Neuronal stem cell (in vitro differentiated cells): ENCODE measurements around the gene SPX.

Source experiments
- DNase-seq: peaks from one replicate; pipeline ENCODE4 v3.0.0-alpha.2; 2013; ENCODE audit warnings: low spot score
- H2AFZ ChIP-seq: one replicate; pipeline ENCODE4 v1.6.1; 2013; ENCODE audit warnings: mild to moderate bottlenecking, low read length, inconsistent platforms
- H2AK5ac ChIP-seq: 2 replicates; pipeline ENCODE4 v1.6.1; 2013; ENCODE audit warnings: low read depth, mild to moderate bottlenecking, inconsistent platforms, low read length, moderate library complexity, mixed read lengths
- H2BK120ac ChIP-seq: 2 replicates; pipeline ENCODE4 v1.6.1; 2013; ENCODE audit warnings: low read depth, mild to moderate bottlenecking, inconsistent platforms, low read length, moderate library complexity, mixed read lengths
- H2BK12ac ChIP-seq: one replicate; pipeline ENCODE4 v1.6.1; 2013; ENCODE audit warnings: low read length, inconsistent platforms
- H2BK15ac ChIP-seq: 2 replicates; pipeline ENCODE4 v1.6.1; 2013; ENCODE audit warnings: mild to moderate bottlenecking, low read length, inconsistent platforms, mixed read lengths
- H2BK5ac ChIP-seq: one replicate; pipeline ENCODE4 v1.6.1; 2013; ENCODE audit warnings: inconsistent platforms, mild to moderate bottlenecking, low read length, moderate library complexity
- H3K14ac ChIP-seq: one replicate; pipeline ENCODE4 v1.6.1; 2013; ENCODE audit warnings: low read length, inconsistent platforms
- H3K18ac ChIP-seq: 2 replicates; pipeline ENCODE4 v1.6.1; 2013; ENCODE audit warnings: low read length, inconsistent platforms
- H3K23ac ChIP-seq: 2 replicates; pipeline ENCODE4 v1.6.1; 2013; ENCODE audit warnings: low read depth, mild to moderate bottlenecking, mixed read lengths, low read length, inconsistent platforms; ENCODE audit not compliant: poor library complexity
- H3K27ac ChIP-seq: replicated peaks from 3 replicates; pipeline ENCODE4 v1.5.1; 2013; ENCODE audit warnings: low read length, inconsistent platforms
- H3K27me3 ChIP-seq, 3 experiments: 2 replicates each; pipeline ENCODE4 v1.6.1; 2013; ENCODE audit warnings: low read length in 3 of 3, mild to moderate bottlenecking in 2 of 3, inconsistent platforms in 1 of 3, low read depth in 1 of 3, mixed read lengths in 1 of 3, moderate library complexity in 1 of 3; ENCODE audit not compliant: control insufficient read depth in 3 of 3, insufficient read depth in 3 of 3
- H3K36me3 ChIP-seq, 2 donors: replicated peaks in 1 of 2; 2 replicates each; pipeline ENCODE4 v1.6.1; 2013; ENCODE audit warnings: low read length in 2 of 2; ENCODE audit not compliant: control insufficient read depth in 2 of 2, insufficient read depth in 2 of 2
- H3K4ac ChIP-seq: 2 replicates; pipeline ENCODE4 v1.6.1; 2013; ENCODE audit warnings: inconsistent platforms, mild to moderate bottlenecking, low read length, moderate library complexity
- H3K4me1 ChIP-seq, 2 donors: 1 replicate in 1 of 2; 2 replicates in 1 of 2; pipeline ENCODE4 v1.6.1; 2013; ENCODE audit warnings: low read length in 2 of 2, low read depth in 1 of 2; ENCODE audit not compliant: control insufficient read depth in 2 of 2, insufficient read depth in 1 of 2
- H3K4me2 ChIP-seq: one replicate; pipeline ENCODE4 v1.6.1; 2013; ENCODE audit warnings: mild to moderate bottlenecking, low read length, inconsistent platforms; ENCODE audit not compliant: insufficient read depth, poor library complexity, severe bottlenecking
- H3K4me3 ChIP-seq, 2 donors: 2 replicates each; pipeline ENCODE4 v1.5.1; 2013; ENCODE audit warnings: low read length in 2 of 2, mild to moderate bottlenecking in 2 of 2, inconsistent platforms in 1 of 2, moderate library complexity in 1 of 2
- H3K79me1 ChIP-seq: one replicate; pipeline ENCODE4 v1.6.1; 2013; ENCODE audit warnings: low read depth, mild to moderate bottlenecking, inconsistent platforms, low read length, moderate library complexity
- H3K9ac ChIP-seq: one replicate; pipeline ENCODE4 v1.6.1; 2013; ENCODE audit warnings: mild to moderate bottlenecking, low read depth, low read length, inconsistent platforms; ENCODE audit not compliant: poor library complexity
- H3K9me3 ChIP-seq, 2 donors: replicated peaks in 1 of 2; 2 replicates each; pipeline versions ENCODE3 to v1.6.1; 2013; ENCODE audit warnings: low read length in 2 of 2, mild to moderate bottlenecking in 2 of 2, inconsistent platforms in 1 of 2, low read depth in 1 of 2, mixed read lengths in 1 of 2, moderate library complexity in 1 of 2; ENCODE audit not compliant: control insufficient read depth in 2 of 2, insufficient read depth in 1 of 2
- H4K8ac ChIP-seq: one replicate; pipeline ENCODE4 v1.6.1; 2013; ENCODE audit warnings: low read depth, mild to moderate bottlenecking, inconsistent platforms, low read length, moderate library complexity
- H4K91ac ChIP-seq: one replicate; pipeline ENCODE4 v1.6.1; 2013; ENCODE audit warnings: low read length, low read depth, mild to moderate bottlenecking, inconsistent platforms; ENCODE audit not compliant: poor library complexity
- WGBS, 2 donors: extraction: QIAGEN DNeasy Blood & Tissue Kit; methylation state at CpG; one replicate each; pipeline ENCODE4 v1.1.7; 2013; ENCODE audit warnings: missing lambda C conversion rate in 2 of 2, mixed read lengths in 1 of 2; ENCODE audit not compliant: insufficient read length in 2 of 2, insufficient replicate concordance in 1 of 2; ENCODE audit errors: extremely low coverage in 2 of 2; 5-methylcytosine and 5-hydroxymethylcytosine counted together

Gene SPX

GRCh38 chr12:21558100-21558679, 32.1 kb downstream of the SPX start:
- H3K18ac ChIP-seq = no peak overlapping the region
- H3K23ac ChIP-seq = no peak overlapping the region
- H4K91ac ChIP-seq = no peak overlapping the region
- WGBS, 2 donors = no CpG with 5 or more reads among the region's 9 CpGs
- no peak overlapping the region for H3K4me3 ChIP-seq
- no peak overlapping the region for H4K8ac ChIP-seq
- H3K14ac ChIP-seq = no peak overlapping the region
- no peak overlapping the region for H3K27ac ChIP-seq
- no peak overlapping the region for H2AFZ ChIP-seq
- no peaks in the 10 kb centered on the region for H3K9me3 ChIP-seq
- H2BK120ac ChIP-seq = no peak overlapping the region
- no peak for DNase-seq
- no peak overlapping the region for H3K9ac ChIP-seq
- no peak overlapping the region for H2BK5ac ChIP-seq
- H3K36me3 ChIP-seq = no peaks in the 10 kb centered on the region
- H3K27me3 ChIP-seq = no peaks in the 10 kb centered on the region
- no peak overlapping the region for H3K4ac ChIP-seq
- H3K79me1 ChIP-seq = no peaks in the 10 kb centered on the region
- H2AK5ac ChIP-seq = no peak overlapping the region
- no peak overlapping the region for H2BK15ac ChIP-seq
- H2BK12ac ChIP-seq = no peak overlapping the region
- H3K4me2 ChIP-seq = no peak overlapping the region
- no peaks in the 10 kb centered on the region for H3K4me1 ChIP-seq

- Histone ChIP-seq H3K4me3 (no peak overlapping the region), H4K91ac (no peak overlapping the region), H3K23ac (no peak overlapping the region), H2BK15ac (no peak overlapping the region), H2BK12ac (no peak overlapping the region), H2BK5ac (no peak overlapping the region), H3K4me2 (no peak overlapping the region), H3K36me3 (no peaks in the 10 kb centered on the region), H4K8ac (no peak overlapping the region), H3K18ac (no peak overlapping the region), H3K14ac (no peak overlapping the region), H2BK120ac (no peak overlapping the region), H3K27ac (no peak overlapping the region), H3K79me1 (no peaks in the 10 kb centered on the region), H3K4me1 (no peaks in the 10 kb centered on the region), H3K9me3 (no peaks in the 10 kb centered on the region), H2AFZ (no peak overlapping the region), H3K4ac (no peak overlapping the region), H3K27me3 (no peaks in the 10 kb centered on the region), H2AK5ac (no peak overlapping the region), H3K9ac (no peak overlapping the region)
- no peak for DNase-seq
- no CpG with 5 or more reads among the region's 7 CpGs for WGBS, 2 donors
Measured at GRCh38 chr12:21559855-21560569, 33.9 kb downstream of the SPX start.

- Histone ChIP-seq H3K9ac (no peak overlapping the region), H4K8ac (no peak overlapping the region), H3K4me2 (no peak overlapping the region), H3K23ac (no peak overlapping the region), H3K4ac (no peak overlapping the region), H3K9me3 (no peaks in the 10 kb centered on the region), H2BK15ac (no peak overlapping the region), H3K27ac (no peak overlapping the region), H3K79me1 (no peaks in the 10 kb centered on the region), H3K14ac (no peak overlapping the region), H3K4me3 (no peak overlapping the region), H2BK5ac (no peak overlapping the region), H3K18ac (no peak overlapping the region), H4K91ac (no peak overlapping the region), H2AK5ac (no peak overlapping the region), H3K27me3 (no peaks in the 10 kb centered on the region), H3K36me3 (no peaks in the 10 kb centered on the region), H2BK120ac (no peak overlapping the region), H3K4me1 (no peaks in the 10 kb centered on the region), H2BK12ac (no peak overlapping the region), H2AFZ (no peak overlapping the region)
- no CpG with 5 or more reads among the region's 2 CpGs for WGBS, 2 donors
- DNase-seq = no peak
Measured at GRCh38 chr12:21561158-21561557, 35.1 kb downstream of the SPX start.

GRCh38 chr12:21562859-21563258, 36.8 kb downstream of the SPX start:
- no peak overlapping the region for H3K9ac ChIP-seq
- H4K91ac ChIP-seq = no peak overlapping the region
- no peak overlapping the region for H3K27ac ChIP-seq

More at GRCh38 chr12:21562859-21563258, 36.8 kb downstream of the SPX start:
- peak overlapping the region; percentile 8 for H2AFZ ChIP-seq
- H3K27me3 ChIP-seq = no peaks in the 10 kb centered on the region
- no peaks in the 10 kb centered on the region for H3K36me3 ChIP-seq
- no peak overlapping the region for H3K23ac ChIP-seq
- no peaks in the 10 kb centered on the region for H3K79me1 ChIP-seq
- no peak overlapping the region for H3K4me2 ChIP-seq
- H3K4ac ChIP-seq = no peak overlapping the region
- H4K8ac ChIP-seq = no peak overlapping the region
- H2BK12ac ChIP-seq = no peak overlapping the region
- H3K18ac ChIP-seq = no peak overlapping the region
- H2AK5ac ChIP-seq = no peak overlapping the region
- H2BK15ac ChIP-seq = no peak overlapping the region
- DNase-seq = no peak
- no peaks in the 10 kb centered on the region for H3K4me1 ChIP-seq
- H2BK5ac ChIP-seq = no peak overlapping the region
- H3K4me3 ChIP-seq = no peak overlapping the region
- no peak overlapping the region for H2BK120ac ChIP-seq
- WGBS, 2 donors = no CpG with 5 or more reads among the region's 2 CpGs
- no peaks in the 10 kb centered on the region for H3K9me3 ChIP-seq
- no peak overlapping the region for H3K14ac ChIP-seq
